CD14-positive monocyte (primary cell): ENCODE results near the gene LCORL. TPM values are rescaled to one million over a fixed set of nuclear protein-coding genes. Genes with fewer than 3 reads are reported as not detected.

Source experiments
- DNase-seq, 3 donors: peaks; one replicate each; pipeline ENCODE4 v3.0.0-alpha.2; 2011 to 2022
- H2AFZ ChIP-seq: 2 replicates; pipeline ENCODE4 v1.6.0; 2012; ENCODE audit warnings: mild to moderate bottlenecking, low read depth, low read length, inconsistent platforms; ENCODE audit not compliant: insufficient read depth, poor library complexity, severe bottlenecking
- H3K27ac ChIP-seq, 2 donors: 1 replicate in 1 of 2; 2 replicates in 1 of 2; pipeline ENCODE4 v1.5.1; 2012 to 2013; ENCODE audit warnings: low read length in 2 of 2, control low read depth in 1 of 2, inconsistent platforms in 1 of 2, low read depth in 1 of 2, mild to moderate bottlenecking in 1 of 2
- H3K27me3 ChIP-seq, 2 donors: one replicate each; pipeline versions ENCODE4 v1.6.0 to v1.6.1; 2011 to 2013; ENCODE audit warnings: low read length in 2 of 2; ENCODE audit not compliant: control insufficient read depth in 2 of 2, insufficient read depth in 2 of 2
- H3K36me3 ChIP-seq, 2 donors: replicated peaks in 1 of 2; 1 replicate in 1 of 2; 2 replicates in 1 of 2; pipeline versions ENCODE4 v1.5.1 to v1.6.1; 2012 to 2013; ENCODE audit warnings: low read length in 2 of 2, control low read depth in 1 of 2, inconsistent platforms in 1 of 2, mild to moderate bottlenecking in 1 of 2; ENCODE audit not compliant: insufficient read depth in 2 of 2, control insufficient read depth in 1 of 2
- H3K4me1 ChIP-seq, 2 donors: 1 replicate in 1 of 2; 2 replicates in 1 of 2; pipeline versions ENCODE4 v1.5.1 to v1.6.1; 2012 to 2013; ENCODE audit warnings: low read length in 2 of 2, control low read depth in 1 of 2, inconsistent platforms in 1 of 2, mild to moderate bottlenecking in 1 of 2, moderate library complexity in 1 of 2; ENCODE audit not compliant: insufficient read depth in 2 of 2, control insufficient read depth in 1 of 2
- H3K4me2 ChIP-seq: replicated peaks from 2 replicates; pipeline ENCODE3; 2012; ENCODE audit warnings: low read length, moderate library complexity, mild to moderate bottlenecking; ENCODE audit not compliant: poor library complexity, severe bottlenecking; ENCODE audit errors: extremely low read depth
- H3K4me3 ChIP-seq, 3 experiments: fragments of 200-600 bp in 1 of 3; sonication (generic) in 1 of 3; replicated peaks in 1 of 3; 1 replicate in 2 of 3; 2 replicates in 1 of 3; pipeline ENCODE4 v1.5.1; 2011 to 2013; ENCODE audit warnings: low read length in 3 of 3, mild to moderate bottlenecking in 3 of 3, control low read depth in 2 of 3, low read depth in 2 of 3, inconsistent platforms in 1 of 3, moderate library complexity in 1 of 3
- H3K79me2 ChIP-seq: 2 replicates; pipeline ENCODE4 v1.6.0; 2012; ENCODE audit warnings: mild to moderate bottlenecking, control low read depth, inconsistent platforms, low read length, moderate library complexity; ENCODE audit not compliant: insufficient read depth
- H3K9ac ChIP-seq: 2 replicates; pipeline ENCODE4 v1.6.0; 2017; ENCODE audit warnings: low read length, mild to moderate bottlenecking; ENCODE audit not compliant: insufficient read depth, poor library complexity, severe bottlenecking
- H3K9me3 ChIP-seq, 2 donors: replicated peaks in 1 of 2; 1 replicate in 1 of 2; 2 replicates in 1 of 2; pipeline versions ENCODE4 v1.5.1 to v1.6.1; 2012 to 2013; ENCODE audit warnings: low read length in 2 of 2, control low read depth in 1 of 2; ENCODE audit not compliant: control insufficient read depth in 1 of 2, insufficient read depth in 1 of 2
- H4K20me1 ChIP-seq: 2 replicates; pipeline ENCODE4 v1.6.0; 2012; ENCODE audit warnings: mild to moderate bottlenecking, low read length, control low read depth, moderate library complexity; ENCODE audit not compliant: insufficient read depth
- H3K27ac Mint-ChIP-seq, 7 donors: one replicate each; pipeline ENCODE4 v1.8.0; 2020; ENCODE audit warnings: mild to moderate bottlenecking in 7 of 7, mixed read lengths in 7 of 7, moderate library complexity in 6 of 7, inconsistent platforms in 2 of 7
- H3K27me3 Mint-ChIP-seq, 3 donors: one replicate each; pipeline ENCODE4 v1.8.0; 2021 to 2022; ENCODE audit warnings: low read depth in 3 of 3, mild to moderate bottlenecking in 3 of 3, mixed read lengths in 3 of 3, moderate library complexity in 3 of 3, inconsistent platforms in 1 of 3
- H3K36me3 Mint-ChIP-seq, 2 donors: one replicate each; pipeline ENCODE4 v1.8.0; 2020; ENCODE audit warnings: mixed read lengths in 2 of 2, inconsistent platforms in 1 of 2, mild to moderate bottlenecking in 1 of 2
- H3K4me1 Mint-ChIP-seq: one replicate; pipeline ENCODE4 v1.8.0; 2020; ENCODE audit warnings: mild to moderate bottlenecking, mixed read lengths
- H3K4me3 Mint-ChIP-seq, 2 donors: one replicate each; pipeline ENCODE4 v1.8.0; 2020; ENCODE audit warnings: mild to moderate bottlenecking in 2 of 2, mixed read lengths in 2 of 2, moderate library complexity in 1 of 2
- H3K9me3 Mint-ChIP-seq, 7 donors: one replicate each; pipeline ENCODE4 v1.8.0; 2020 to 2022; ENCODE audit warnings: mixed read lengths in 7 of 7, mild to moderate bottlenecking in 6 of 7, moderate library complexity in 6 of 7, inconsistent platforms in 2 of 7
- WGBS: methylation state at CpG from one replicate; pipeline ENCODE4 v1.1.5; 2013; ENCODE audit warnings: missing lambda C conversion rate; ENCODE audit not compliant: insufficient coverage; 5-methylcytosine and 5-hydroxymethylcytosine counted together
- intact Hi-C, 2 donors: fragments of 100-400 bp; cut with micrococcal nuclease; formaldehyde crosslinking; loops; one replicate each; pipeline versions ENCODE4 v1.15.0 to v1.15.1; 2023
- polyA plus RNA-seq, 3 donors: library from polyadenylated mRNA; depleted of rRNA in 1 of 3; unstranded in 2 of 3; stranded (reverse) in 1 of 3; fragments of 300-500 nt in 2 of 3; fragments of >200 nt in 1 of 3; fragmentation: Illumina TruSeq in 2 of 3; gene quantifications; 1 replicate in 2 of 3; 2 replicates in 1 of 3; pipeline ENCODE4 v1.2.3, GENCODE V29; 2012 to 2021
- TF ChIP-seq, protein P1 (sequence below): fragments of 200-600 bp; IDR thresholded peaks from one replicate; pipeline ENCODE4 v1.8.0; 2022; ENCODE audit warnings: antibody characterized with exemption, mild to moderate bottlenecking

LCORL gene
- polyA plus RNA-seq, 3 donors: 3.1 to 19.1 (median 9.6) TPM

DNA sequence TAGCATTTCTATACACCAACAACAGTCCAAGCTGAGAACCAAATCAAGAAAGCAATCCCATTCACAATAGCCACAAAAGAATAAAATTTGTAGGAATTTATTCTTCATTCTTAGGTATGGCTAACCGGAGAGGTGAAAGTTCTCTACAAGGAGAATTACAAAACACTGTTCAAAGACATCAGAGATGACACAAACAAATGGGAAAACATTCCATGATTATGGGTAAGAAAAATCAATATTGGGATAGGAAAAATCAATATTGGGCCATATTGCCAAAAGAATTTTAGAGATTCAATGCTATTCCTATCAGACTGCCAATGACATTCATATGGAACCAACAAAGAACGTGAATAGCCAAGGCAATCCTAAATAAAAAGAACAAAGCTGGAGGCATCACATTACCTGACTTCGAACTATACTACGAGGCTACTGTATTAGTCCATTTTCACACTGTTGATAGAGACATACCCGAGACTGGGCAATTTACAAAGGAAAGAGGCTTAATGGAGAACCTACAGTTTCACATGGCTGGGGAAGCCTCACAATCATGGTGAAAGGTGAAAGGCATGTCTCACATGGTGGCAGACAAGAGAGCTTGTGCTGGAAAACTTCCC, 161.7 kb downstream of the LCORL start:
- no peaks in the 10 kb centered on the region for H3K4me1 ChIP-seq
- TF ChIP-seq, protein P1, sequence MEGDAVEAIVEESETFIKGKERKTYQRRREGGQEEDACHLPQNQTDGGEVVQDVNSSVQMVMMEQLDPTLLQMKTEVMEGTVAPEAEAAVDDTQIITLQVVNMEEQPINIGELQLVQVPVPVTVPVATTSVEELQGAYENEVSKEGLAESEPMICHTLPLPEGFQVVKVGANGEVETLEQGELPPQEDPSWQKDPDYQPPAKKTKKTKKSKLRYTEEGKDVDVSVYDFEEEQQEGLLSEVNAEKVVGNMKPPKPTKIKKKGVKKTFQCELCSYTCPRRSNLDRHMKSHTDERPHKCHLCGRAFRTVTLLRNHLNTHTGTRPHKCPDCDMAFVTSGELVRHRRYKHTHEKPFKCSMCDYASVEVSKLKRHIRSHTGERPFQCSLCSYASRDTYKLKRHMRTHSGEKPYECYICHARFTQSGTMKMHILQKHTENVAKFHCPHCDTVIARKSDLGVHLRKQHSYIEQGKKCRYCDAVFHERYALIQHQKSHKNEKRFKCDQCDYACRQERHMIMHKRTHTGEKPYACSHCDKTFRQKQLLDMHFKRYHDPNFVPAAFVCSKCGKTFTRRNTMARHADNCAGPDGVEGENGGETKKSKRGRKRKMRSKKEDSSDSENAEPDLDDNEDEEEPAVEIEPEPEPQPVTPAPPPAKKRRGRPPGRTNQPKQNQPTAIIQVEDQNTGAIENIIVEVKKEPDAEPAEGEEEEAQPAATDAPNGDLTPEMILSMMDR: no peak

DNA sequence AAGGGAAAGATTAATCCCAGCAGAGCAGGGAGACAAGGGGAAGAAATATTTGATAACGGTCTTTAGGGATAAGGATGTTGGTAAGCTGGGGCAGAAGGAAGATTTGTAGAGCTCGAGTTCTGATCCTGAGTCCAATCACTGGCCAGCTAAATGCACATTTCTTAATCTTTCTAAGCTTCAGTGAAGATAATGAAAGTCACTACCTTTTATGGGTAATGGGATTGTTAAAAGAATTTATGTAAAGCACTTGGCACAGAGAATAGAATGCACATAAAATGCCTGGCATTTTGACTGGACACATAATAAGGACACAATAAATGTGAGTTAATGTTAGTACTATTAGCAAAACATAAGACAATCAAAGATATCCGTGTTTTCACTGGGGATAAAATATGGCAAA, 167.5 kb downstream of the LCORL start:
- no peaks in the 10 kb centered on the region for H3K4me1 ChIP-seq
- no peaks in the 10 kb centered on the region for H3K27me3 Mint-ChIP-seq

More for the DNA sequence above, 161.7 kb downstream of the LCORL start:
- Mint-ChIP-seq H3K36me3 (peaks cover 24 to 34% of the 10 kb centered on the region in 2 donors), H3K4me3 (no peak overlapping the region), H3K9me3 (peaks cover 11 to 28% (median 22%) of the 10 kb centered on the region in 7 donors), H3K4me1 (no peaks in the 10 kb centered on the region), H3K27me3 (no peaks in the 10 kb centered on the region), H3K27ac (no peak overlapping the region)
- 98% methylated on average over 4 of the region's 5 CpGs for WGBS
- intact Hi-C loops: no loop called here
- H3K4me2 ChIP-seq: no peak overlapping the region
- H3K79me2 ChIP-seq: no peaks in the 10 kb centered on the region
- no peak for DNase-seq
- no peak overlapping the region for H3K9ac ChIP-seq
- H3K27ac ChIP-seq: no peak overlapping the region
- peaks cover 0 to 3% of the 10 kb centered on the region in 2 donors for H3K36me3 ChIP-seq
- peaks cover 12 to 24% of the 10 kb centered on the region in 2 donors for H3K9me3 ChIP-seq
- no peaks in the 10 kb centered on the region for H4K20me1 ChIP-seq
- H3K4me3 ChIP-seq: no peak overlapping the region
- no peak overlapping the region for H2AFZ ChIP-seq
- no peaks in the 10 kb centered on the region for H3K27me3 ChIP-seq

More for the DNA sequence above, 167.5 kb downstream of the LCORL start:
- no peaks in the 10 kb centered on the region for H4K20me1 ChIP-seq
- Mint-ChIP-seq H3K27ac (no peak overlapping the region), H3K4me3 (no peak overlapping the region), H3K4me1 (no peaks in the 10 kb centered on the region), H3K9me3 (peaks cover 0 to 4% (median 2%) of the 10 kb centered on the region in 7 donors), H3K36me3 (peaks cover 4 to 7% of the 10 kb centered on the region in 2 donors)
- no peak overlapping the region for H2AFZ ChIP-seq
- H3K79me2 ChIP-seq: no peaks in the 10 kb centered on the region
- H3K27ac ChIP-seq: no peak overlapping the region
- H3K36me3 ChIP-seq: no peaks in the 10 kb centered on the region
- H3K27me3 ChIP-seq: no peaks in the 10 kb centered on the region
- H3K4me2 ChIP-seq: no peak overlapping the region
- intact Hi-C loops: no loop called here
- no peak overlapping the region for H3K9ac ChIP-seq
- DNase-seq: no peak
- H3K9me3 ChIP-seq: no peaks in the 10 kb centered on the region
- no peak overlapping the region for H3K4me3 ChIP-seq
- TF ChIP-seq, protein P1: no peak
- no CpG with 5 or more reads among the region's 3 CpGs for WGBS
